ENCODE data around the gene ZNF543.

ZNF543 gene

GRCh38 chr19:57280165-57280961 lies 39.9 kb upstream of the ZNF543 start, which contains the start of gene ZNF460:
TSS of gene ZNF460 (plus strand) at chr19:57280485. CDS start at chr19:57280807, 322 bp downstream.
- Histone ChIP-seq H3K36me3 (replicated peaks; ENCODE audit: insufficient read depth, low read length) (peaks cover 11% of the 10 kb centered on the region), H3F3A (ENCODE audit: insufficient read depth, low read length) (peaks cover 39% of the 10 kb centered on the region), H3K4me2 (ENCODE audit: low read depth, low read length) (peak within 1 kb of the TSS; percentile 73), H3K27me3 (replicated peaks; ENCODE audit: insufficient read depth, low read length) (no peaks in the 10 kb centered on the region), H3K27ac (ENCODE audit: low read length) (peak within 1 kb of the TSS; percentile 91), H2AFZ (ENCODE audit: low read length) (peak within 1 kb of the TSS; percentile 47), H4K20me1 (ENCODE audit: insufficient read depth, low read length) (no peaks in the 10 kb centered on the region; the same call in 1 of the 2 replicates), H3K79me2 (ENCODE audit: low read length) (peaks cover 47% of the 10 kb centered on the region), H3K9me3 (replicated peaks; ENCODE audit: insufficient read depth, low read length) (no peaks in the 10 kb centered on the region), H3K4me3 (ENCODE audit: low read length) (peak within 1 kb of the TSS; percentile 88), H3K4me1 (ENCODE audit: low read length) (peaks cover 27% of the 10 kb centered on the region), H3K9me2 (replicated peaks; ENCODE audit: insufficient read depth, low read length) (no peaks in the 10 kb centered on the region), H3K9ac (ENCODE audit: low read length) (peak within 1 kb of the TSS; percentile 96)
- DNase-seq = peak; percentile 97
- TF ChIP-seq CTCF (IDR thresholded peaks at IDR 0.05; ENCODE audit: low read length) (no peak), EZH2 (optimal IDR thresholded peaks at IDR 0.05; ENCODE audit: low read depth, low read length) (no peak), EZH2phosphoT487 (IDR thresholded peaks at IDR 0.05; ENCODE audit: low read length) (no peak)

GRCh38 chr19:57280962-57281400 lies 39.3 kb upstream of the ZNF543 start:
- peak overlapping the region; percentile 88 for H3K4me3 ChIP-seq (ENCODE audit: low read length)
- peaks cover 39% of the 10 kb centered on the region for H3F3A ChIP-seq (ENCODE audit: insufficient read depth, low read length)
- H3K36me3 ChIP-seq (replicated peaks; ENCODE audit: insufficient read depth, low read length) = peaks cover 18% of the 10 kb centered on the region
- H3K27me3 ChIP-seq (replicated peaks; ENCODE audit: insufficient read depth, low read length) = no peaks in the 10 kb centered on the region
- peak overlapping the region; percentile 96 for H3K9ac ChIP-seq (ENCODE audit: low read length)
- DNase-seq = peak; percentile 54
- H2AFZ ChIP-seq (ENCODE audit: low read length) = no peak overlapping the region
- peaks cover 27% of the 10 kb centered on the region for H3K4me1 ChIP-seq (ENCODE audit: low read length)
- peak overlapping the region; percentile 68 for H3K4me2 ChIP-seq (ENCODE audit: low read depth, low read length)
- no peak for TF ChIP-seq CTCF (IDR thresholded peaks at IDR 0.05; ENCODE audit: low read length)
- TF ChIP-seq EZH2 (optimal IDR thresholded peaks at IDR 0.05; ENCODE audit: low read depth, low read length) = no peak
- TF ChIP-seq EZH2phosphoT487 (IDR thresholded peaks at IDR 0.05; ENCODE audit: low read length) = no peak
- H3K9me2 ChIP-seq (replicated peaks; ENCODE audit: insufficient read depth, low read length) = no peaks in the 10 kb centered on the region
- no peaks in the 10 kb centered on the region for H3K9me3 ChIP-seq (replicated peaks; ENCODE audit: insufficient read depth, low read length)
- peaks cover 54% of the 10 kb centered on the region for H3K79me2 ChIP-seq (ENCODE audit: low read length)
- H4K20me1 ChIP-seq (ENCODE audit: insufficient read depth, low read length) = no peaks in the 10 kb centered on the region; the same call in 1 of the 2 replicates
- peak overlapping the region; percentile 91 for H3K27ac ChIP-seq (ENCODE audit: low read length)

- DNase-seq = peak; percentile 10
- TF ChIP-seq EZH2 (optimal IDR thresholded peaks at IDR 0.05; ENCODE audit: low read depth, low read length) (no peak), EZH2phosphoT487 (IDR thresholded peaks at IDR 0.05; ENCODE audit: low read length) (no peak), CTCF (IDR thresholded peaks at IDR 0.05; ENCODE audit: low read length) (no peak)
- peaks cover 27% of the 10 kb centered on the region for H3K4me1 ChIP-seq (ENCODE audit: low read length)
- peaks cover 65% of the 10 kb centered on the region for H3K79me2 ChIP-seq (ENCODE audit: low read length)
- H3K9me3 ChIP-seq (replicated peaks; ENCODE audit: insufficient read depth, low read length) = no peaks in the 10 kb centered on the region
- peak overlapping the region; percentile 96 for H3K9ac ChIP-seq (ENCODE audit: low read length)
- H3K4me3 ChIP-seq (ENCODE audit: low read length) = peak overlapping the region; percentile 88
- H3F3A ChIP-seq (ENCODE audit: insufficient read depth, low read length) = peaks cover 39% of the 10 kb centered on the region
- H3K27ac ChIP-seq (ENCODE audit: low read length) = peak overlapping the region; percentile 91
- H3K27me3 ChIP-seq (replicated peaks; ENCODE audit: insufficient read depth, low read length) = no peaks in the 10 kb centered on the region
- H3K36me3 ChIP-seq (replicated peaks; ENCODE audit: insufficient read depth, low read length) = peaks cover 28% of the 10 kb centered on the region
- peak overlapping the region; percentile 97 for H3K4me2 ChIP-seq (ENCODE audit: low read depth, low read length)
- no peaks in the 10 kb centered on the region for H3K9me2 ChIP-seq (replicated peaks; ENCODE audit: insufficient read depth, low read length)
- no peak overlapping the region for H2AFZ ChIP-seq (ENCODE audit: low read length)
- H4K20me1 ChIP-seq (ENCODE audit: insufficient read depth, low read length) = no peaks in the 10 kb centered on the region; the same call in 1 of the 2 replicates
These were observed 38.1 kb upstream of the ZNF543 start for GRCh38 chr19:57282011-57282643.

Measured in MM.1S (cell line).